H9 (cell line): ENCODE measurements around the gene C9orf152. TPM values are rescaled to one million over a fixed set of nuclear protein-coding genes. Genes with fewer than 3 reads are reported as not detected.

Experiments
- DNase-seq: peaks from one replicate; pipeline ENCODE4 v3.0.0-alpha.2; 2017
- H2AFZ ChIP-seq: one replicate; pipeline ENCODE4 v1.6.1; 2013; ENCODE audit warnings: mild to moderate bottlenecking, low read length, control low read depth, moderate library complexity
- H2AK5ac ChIP-seq: 2 replicates; pipeline ENCODE4 v1.6.1; 2013; ENCODE audit warnings: low read length, control low read depth, mixed read lengths; ENCODE audit not compliant: insufficient read length
- H2BK120ac ChIP-seq: one replicate; pipeline ENCODE4 v1.6.1; 2013; ENCODE audit warnings: low read depth, mild to moderate bottlenecking, low read length, control low read depth, inconsistent platforms; ENCODE audit not compliant: poor library complexity, severe bottlenecking
- H2BK12ac ChIP-seq: 2 replicates; pipeline ENCODE4 v1.6.1; 2013; ENCODE audit warnings: low read length, control low read depth, mixed read lengths, low read depth; ENCODE audit not compliant: insufficient read length
- H2BK15ac ChIP-seq: 2 replicates; pipeline ENCODE4 v1.6.1; 2013; ENCODE audit warnings: low read depth, low read length, control low read depth
- H2BK20ac ChIP-seq: one replicate; pipeline ENCODE4 v1.6.1; 2013; ENCODE audit warnings: low read depth, mild to moderate bottlenecking, low read length, control low read depth, inconsistent platforms; ENCODE audit not compliant: poor library complexity, severe bottlenecking
- H2BK5ac ChIP-seq: 2 replicates; pipeline ENCODE4 v1.6.1; 2013; ENCODE audit warnings: low read length, control low read depth, mixed read lengths; ENCODE audit not compliant: insufficient read length
- H3K14ac ChIP-seq: 2 replicates; pipeline ENCODE4 v1.6.1; 2013; ENCODE audit warnings: low read length, control low read depth; ENCODE audit not compliant: insufficient read depth
- H3K18ac ChIP-seq: 2 replicates; pipeline ENCODE4 v1.6.1; 2013; ENCODE audit warnings: low read depth, mild to moderate bottlenecking, mixed read lengths, low read length, control low read depth; ENCODE audit not compliant: insufficient read length
- H3K23ac ChIP-seq: 2 replicates; pipeline ENCODE4 v1.6.1; 2013; ENCODE audit warnings: low read length, control low read depth, mixed read lengths, low read depth; ENCODE audit not compliant: insufficient read length
- H3K23me2 ChIP-seq: 2 replicates; pipeline ENCODE4 v1.6.1; 2013; ENCODE audit warnings: low read depth, mild to moderate bottlenecking, mixed read lengths, low read length, control low read depth; ENCODE audit not compliant: insufficient read length, poor library complexity, severe bottlenecking
- H3K27ac ChIP-seq: 2 replicates; pipeline ENCODE4 v1.5.1; 2013; ENCODE audit warnings: low read length, control low read depth, mixed read lengths, low read depth; ENCODE audit not compliant: insufficient read length
- H3K27me3 ChIP-seq: 2 replicates; pipeline ENCODE4 v1.6.1; 2013; ENCODE audit warnings: low read length, control low read depth, inconsistent platforms; ENCODE audit not compliant: insufficient read depth
- H3K4ac ChIP-seq: 2 replicates; pipeline ENCODE4 v1.6.1; 2013; ENCODE audit warnings: low read depth, mild to moderate bottlenecking, control low read depth, inconsistent platforms, low read length, moderate library complexity
- H3K4me1 ChIP-seq: 2 replicates; pipeline ENCODE4 v1.6.1; 2013; ENCODE audit warnings: low read length, control low read depth, inconsistent platforms; ENCODE audit not compliant: insufficient read depth
- H3K4me2 ChIP-seq: 2 replicates; pipeline ENCODE4 v1.6.1; 2013; ENCODE audit warnings: low read length, control low read depth, mixed read lengths; ENCODE audit not compliant: insufficient read length, insufficient read depth
- H3K56ac ChIP-seq: 2 replicates; pipeline ENCODE4 v1.6.1; 2013; ENCODE audit warnings: low read depth, mild to moderate bottlenecking, mixed read lengths, low read length, control low read depth; ENCODE audit not compliant: insufficient read length
- H3K79me1 ChIP-seq: 2 replicates; pipeline ENCODE4 v1.6.1; 2013; ENCODE audit warnings: low read depth, mild to moderate bottlenecking, moderate library complexity, low read length, control low read depth, inconsistent platforms; ENCODE audit not compliant: insufficient read depth, poor library complexity, severe bottlenecking
- H3K79me2 ChIP-seq: 2 replicates; pipeline ENCODE4 v1.6.1; 2013; ENCODE audit warnings: low read length, control low read depth, inconsistent platforms; ENCODE audit not compliant: insufficient read depth
- H3K9ac ChIP-seq: 2 replicates; pipeline ENCODE4 v1.6.1; 2013; ENCODE audit warnings: low read length, control low read depth, mixed read lengths; ENCODE audit not compliant: insufficient read length; ENCODE audit errors: extremely low read depth
- H3K9me3 ChIP-seq: one replicate; pipeline ENCODE4 v1.6.1; 2013; ENCODE audit warnings: low read depth, low read length, inconsistent platforms; ENCODE audit not compliant: control insufficient read depth
- H3T11ph ChIP-seq: one replicate; pipeline ENCODE4 v1.6.1; 2013; ENCODE audit warnings: mild to moderate bottlenecking, low read length, control low read depth, inconsistent platforms
- H4K20me1 ChIP-seq: one replicate; pipeline ENCODE4 v1.6.1; 2013; ENCODE audit not compliant: control insufficient read depth, insufficient read length, insufficient read depth
- H4K5ac ChIP-seq: 2 replicates; pipeline ENCODE4 v1.6.1; 2013; ENCODE audit warnings: low read depth, mild to moderate bottlenecking, mixed read lengths, low read length, control low read depth; ENCODE audit not compliant: insufficient read length
- H4K8ac ChIP-seq: replicated peaks from 2 replicates; pipeline ENCODE4 v1.6.1; 2013; ENCODE audit warnings: low read length, control low read depth, mixed read lengths, low read depth; ENCODE audit not compliant: insufficient read length
- H4K91ac ChIP-seq: 2 replicates; pipeline ENCODE4 v1.6.1; 2013; ENCODE audit warnings: low read depth, mild to moderate bottlenecking, moderate library complexity, mixed read lengths, low read length, control low read depth; ENCODE audit not compliant: insufficient read length
- H3K27ac Mint-ChIP-seq, 3 experiments: 2 replicates in 2 of 3; 3 replicates in 1 of 3; pipeline ENCODE4 v1.8.0; 2020 to 2021; ENCODE audit warnings: mixed read lengths in 3 of 3, mild to moderate bottlenecking in 1 of 3, moderate library complexity in 1 of 3
- H3K27me3 Mint-ChIP-seq: 2 replicates; pipeline ENCODE4 v1.8.0; 2021; ENCODE audit warnings: low read depth, mild to moderate bottlenecking, moderate library complexity, mixed read lengths
- H3K36me3 Mint-ChIP-seq, 3 experiments: 2 replicates in 2 of 3; 3 replicates in 1 of 3; pipeline ENCODE4 v1.8.0; 2020 to 2021; ENCODE audit warnings: low read depth in 3 of 3, mixed read lengths in 3 of 3; ENCODE audit not compliant: insufficient read depth in 1 of 3
- H3K4me1 Mint-ChIP-seq, 2 experiments: 2 replicates each; pipeline ENCODE4 v1.8.0; 2020; ENCODE audit warnings: mixed read lengths in 2 of 2
- H3K4me3 Mint-ChIP-seq, 2 experiments: 2 replicates in 1 of 2; 3 replicates in 1 of 2; pipeline ENCODE4 v1.8.0; 2020 to 2021; ENCODE audit warnings: mild to moderate bottlenecking in 2 of 2, mixed read lengths in 2 of 2, moderate library complexity in 1 of 2
- H3K9me3 Mint-ChIP-seq, 2 experiments: 2 replicates in 1 of 2; 3 replicates in 1 of 2; pipeline ENCODE4 v1.8.0; 2020; ENCODE audit warnings: mild to moderate bottlenecking in 2 of 2, mixed read lengths in 2 of 2, moderate library complexity in 1 of 2
- WGBS: extraction: QIAGEN DNeasy Blood & Tissue Kit; methylation state at CpG from one replicate; pipeline ENCODE4 v1.1.7; 2013; ENCODE audit warnings: missing lambda C conversion rate, low lambda C conversion rate, mixed read lengths; ENCODE audit not compliant: insufficient read length; ENCODE audit errors: extremely low coverage; 5-methylcytosine and 5-hydroxymethylcytosine counted together
- total RNA-seq: library from RNA; stranded (reverse); gene quantifications from 2 replicates; pipeline ENCODE4 v1.2.1, GENCODE V29; 2021
- TF ChIP-seq, protein P1 (sequence below): fragments of 200-600 bp; sonication (generic); conservative IDR thresholded peaks from 3 replicates; pipeline ENCODE4 v1.8.0; 2021; ENCODE audit warnings: antibody characterized with exemption, mild to moderate bottlenecking

The C9orf152 gene
- total RNA-seq, 1 experiment from 2014 or later: not detected

GRCh38 chr9:110224583-110224982, 16.6 kb upstream of the C9orf152 start:
- H2AK5ac ChIP-seq: no peak overlapping the region
- H2BK20ac ChIP-seq: no peak overlapping the region
- H3K4me3 Mint-ChIP-seq: no peak overlapping the region
- no peak overlapping the region for H3K56ac ChIP-seq
- H4K91ac ChIP-seq: no peak overlapping the region
- H3K18ac ChIP-seq: no peak overlapping the region
- no peak overlapping the region for H3K9ac ChIP-seq
- no peak overlapping the region for H4K5ac ChIP-seq
- no peaks in the 10 kb centered on the region for H3K23me2 ChIP-seq
- no peaks in the 10 kb centered on the region for H3K36me3 Mint-ChIP-seq
- no peak overlapping the region for H3K27ac ChIP-seq
- H3K14ac ChIP-seq: no peak overlapping the region
- H3T11ph ChIP-seq: no peak overlapping the region
- H3K27me3 Mint-ChIP-seq: peaks cover 2% of the 10 kb centered on the region; the same call in 1 of the 2 replicates
- H2BK120ac ChIP-seq: no peak overlapping the region
- no peak overlapping the region; a peak in 1 of 7 replicates for H3K27ac Mint-ChIP-seq
- peaks cover 2% of the 10 kb centered on the region; the same call in 1 of the 2 replicates for H3K4me1 ChIP-seq
- H3K4ac ChIP-seq: no peak overlapping the region
- H4K8ac ChIP-seq: no peak overlapping the region
- no peak overlapping the region for H2BK5ac ChIP-seq
- peaks cover 12 to 15% of the 10 kb centered on the region in 2 experiments for H3K4me1 Mint-ChIP-seq
- no peaks in the 10 kb centered on the region for H3K27me3 ChIP-seq
- TF ChIP-seq, protein P1, sequence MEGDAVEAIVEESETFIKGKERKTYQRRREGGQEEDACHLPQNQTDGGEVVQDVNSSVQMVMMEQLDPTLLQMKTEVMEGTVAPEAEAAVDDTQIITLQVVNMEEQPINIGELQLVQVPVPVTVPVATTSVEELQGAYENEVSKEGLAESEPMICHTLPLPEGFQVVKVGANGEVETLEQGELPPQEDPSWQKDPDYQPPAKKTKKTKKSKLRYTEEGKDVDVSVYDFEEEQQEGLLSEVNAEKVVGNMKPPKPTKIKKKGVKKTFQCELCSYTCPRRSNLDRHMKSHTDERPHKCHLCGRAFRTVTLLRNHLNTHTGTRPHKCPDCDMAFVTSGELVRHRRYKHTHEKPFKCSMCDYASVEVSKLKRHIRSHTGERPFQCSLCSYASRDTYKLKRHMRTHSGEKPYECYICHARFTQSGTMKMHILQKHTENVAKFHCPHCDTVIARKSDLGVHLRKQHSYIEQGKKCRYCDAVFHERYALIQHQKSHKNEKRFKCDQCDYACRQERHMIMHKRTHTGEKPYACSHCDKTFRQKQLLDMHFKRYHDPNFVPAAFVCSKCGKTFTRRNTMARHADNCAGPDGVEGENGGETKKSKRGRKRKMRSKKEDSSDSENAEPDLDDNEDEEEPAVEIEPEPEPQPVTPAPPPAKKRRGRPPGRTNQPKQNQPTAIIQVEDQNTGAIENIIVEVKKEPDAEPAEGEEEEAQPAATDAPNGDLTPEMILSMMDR: no peak
- no peak for DNase-seq
- H3K79me1 ChIP-seq: no peaks in the 10 kb centered on the region
- H4K20me1 ChIP-seq: no peaks in the 10 kb centered on the region
- no peak overlapping the region for H2BK12ac ChIP-seq
- H3K9me3 Mint-ChIP-seq: peaks cover 0 to 3% of the 10 kb centered on the region in 2 experiments; a peak in 1 of 5 replicates
- H2BK15ac ChIP-seq: no peak overlapping the region
- no peak overlapping the region for H3K4me2 ChIP-seq
- no peak overlapping the region for H2AFZ ChIP-seq
- H3K79me2 ChIP-seq: no peaks in the 10 kb centered on the region; the same call in 1 of the 2 replicates
- H3K23ac ChIP-seq: no peak overlapping the region
- H3K9me3 ChIP-seq: no peaks in the 10 kb centered on the region
- no CpG with 5 or more reads among the region's 3 CpGs for WGBS
